PC-3 (cell line): ENCODE data around the gene PAPSS2. TPM values are rescaled to one million over a fixed set of nuclear protein-coding genes. Genes with fewer than 3 reads are reported as not detected.

Experiments
- ATAC-seq: fragments of 200-7000 bp; cut with Tn5 transposase; 2 replicates; pipeline ENCODE4 v1.9.1; 2020; ENCODE audit warnings: mild to moderate bottlenecking, moderate library complexity
- BruUV-seq: library from RNA; stranded (reverse); fragments of 400-500 nt; replicated peaks from 2 replicates; lab custom pipeline; 2021; lab: Mats Ljungman, UMichigan
- CTCF ChIA-PET: fragments of 300-600 bp; sonication (Branson Sonifier 250); formaldehyde crosslinking; loops from one replicate; lab custom pipeline; 2022; ENCODE audit warnings: antibody characterized with exemption; lab: Charles Lee
- POLR2A ChIA-PET: fragments of 300-600 bp; sonication (Branson Sonifier 250); formaldehyde crosslinking; loops from one replicate; lab custom pipeline; 2022; ENCODE audit warnings: antibody characterized with exemption; ENCODE audit not compliant: unreplicated experiment; lab: Charles Lee
- DNase-seq: peaks from one replicate; pipeline ENCODE4 v3.0.0-alpha.2; 2015
- H2AFZ ChIP-seq: fragments of 300-600 bp; sonication (generic); 2 replicates; pipeline ENCODE4 v1.6.0; 2016; ENCODE audit warnings: antibody characterized with exemption, low read length
- H3F3A ChIP-seq: fragments of 300-600 bp; sonication (generic); one replicate; pipeline ENCODE4 v1.6.0; 2017; ENCODE audit warnings: antibody characterized with exemption, low read length, control low read depth, mild to moderate bottlenecking; ENCODE audit not compliant: unreplicated experiment
- H3K27ac ChIP-seq: fragments of 300-600 bp; sonication (generic); 2 replicates; pipeline ENCODE4 v1.5.1; 2016; ENCODE audit warnings: mild to moderate bottlenecking, low read length
- H3K27me3 ChIP-seq: fragments of 300-600 bp; sonication (generic); 2 replicates; pipeline ENCODE4 v1.6.1; 2016; ENCODE audit warnings: low read length, mixed read lengths
- H3K36me3 ChIP-seq: fragments of 300-600 bp; sonication (generic); 2 replicates; pipeline ENCODE4 v1.6.1; 2016; ENCODE audit warnings: low read depth, mixed run types, low read length, mixed read lengths
- H3K4me1 ChIP-seq: fragments of 300-600 bp; sonication (generic); 2 replicates; pipeline ENCODE4 v1.5.1; 2016; ENCODE audit warnings: low read length; ENCODE audit not compliant: insufficient read depth
- H3K4me2 ChIP-seq: fragments of 300-600 bp; sonication (generic); 2 replicates; pipeline ENCODE4 v1.6.0; 2016; ENCODE audit warnings: low read length
- H3K4me3 ChIP-seq: fragments of 300-600 bp; sonication (generic); 2 replicates; pipeline ENCODE4 v1.5.1; 2016; ENCODE audit warnings: mild to moderate bottlenecking, low read length, mixed read lengths
- H3K79me2 ChIP-seq: fragments of 300-600 bp; sonication (generic); 2 replicates; pipeline ENCODE4 v1.6.1; 2017; ENCODE audit warnings: low read length, mixed read lengths
- H3K9ac ChIP-seq: fragments of 300-600 bp; sonication (generic); 2 replicates; pipeline ENCODE4 v1.6.0; 2016; ENCODE audit warnings: mild to moderate bottlenecking, low read length
- H3K9me2 ChIP-seq: fragments of 300-600 bp; sonication (generic); replicated peaks from 2 replicates; pipeline ENCODE4 v1.6.1; 2016; ENCODE audit warnings: mixed run types, low read length, mixed read lengths
- H3K9me3 ChIP-seq: fragments of 300-600 bp; sonication (generic); 2 replicates; pipeline ENCODE4 v1.6.1; 2016; ENCODE audit warnings: low read length, mixed read lengths
- H4K20me1 ChIP-seq: fragments of 300-600 bp; sonication (generic); 2 replicates; pipeline ENCODE4 v1.6.1; 2016; ENCODE audit warnings: low read length, mixed read lengths
- EZH2 ChIP-seq: fragments of 300-600 bp; sonication (generic); IDR thresholded peaks from one replicate; pipeline ENCODE4 v1.6.1; 2017; ENCODE audit warnings: antibody characterized with exemption, mild to moderate bottlenecking, low read length; ENCODE audit not compliant: unreplicated experiment
- EZH2phosphoT487 ChIP-seq: fragments of 300-600 bp; sonication (generic); IDR thresholded peaks from 2 replicates; pipeline ENCODE4 v1.6.1; 2018; ENCODE audit warnings: mild to moderate bottlenecking, antibody characterized with exemption, low read length, borderline replicate concordance
- intact Hi-C: fragments of 100-400 bp; cut with micrococcal nuclease; formaldehyde crosslinking; loops from 2 replicates; pipeline ENCODE4 v1.9.0; 2023
- total RNA-seq: library from RNA; depleted of rRNA; stranded (reverse); fragments of >200 nt; gene quantifications from 2 replicates; pipeline ENCODE4 v1.2.3, GENCODE V29; 2014
- TF ChIP-seq, protein P1 (sequence below): fragments of 300-600 bp; sonication (generic); conservative IDR thresholded peaks from 2 replicates; pipeline ENCODE4 v1.5.1; 2017; ENCODE audit warnings: antibody characterized with exemption, low read depth, mild to moderate bottlenecking, low read length

Gene PAPSS2
- total RNA-seq, 1 experiment from 2014 or later, result 16.4 TPM

DNA sequence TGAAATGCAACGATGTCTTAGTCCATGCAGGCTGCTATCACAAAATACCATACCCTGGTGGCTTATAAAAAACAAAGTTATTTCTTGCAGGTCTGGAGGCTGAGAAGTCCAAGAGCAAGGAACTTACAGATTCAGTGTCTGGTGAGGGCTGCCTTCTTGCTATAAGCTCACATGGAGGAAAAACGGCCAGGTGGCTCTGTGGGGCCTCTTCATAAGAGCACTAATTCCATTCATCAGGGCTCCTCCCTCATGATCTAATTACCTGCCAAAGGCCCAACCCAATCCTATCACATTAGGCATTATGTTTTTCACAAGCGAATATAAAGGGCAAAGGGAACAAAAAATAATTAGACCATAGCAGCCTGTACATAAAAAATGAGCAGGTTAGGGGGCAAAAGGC lies 35.4 kb downstream of the PAPSS2 start:
- Histone ChIP-seq H3K27me3 (no peaks in the 10 kb centered on the region), H2AFZ (no peak overlapping the region), H3K9ac (peak overlapping the region; percentile 11; the same call in 1 of the 2 replicates), H3K4me3 (no peak overlapping the region), H3K36me3 (no peaks in the 10 kb centered on the region), H3K9me2 (no peaks in the 10 kb centered on the region), H3K79me2 (no peaks in the 10 kb centered on the region), H3K4me2 (0 out of 2 replicates have a peak overlapping the region, but pooled peaks have one; percentile 43), H3K9me3 (no peaks in the 10 kb centered on the region), H3K4me1 (peaks cover 53% of the 10 kb centered on the region), H3K27ac (peak overlapping the region; percentile 90), H3F3A (no peaks in the 10 kb centered on the region), H4K20me1 (no peaks in the 10 kb centered on the region)
- ChIA-PET POLR2A (no interaction called here), CTCF (no interaction called here)
- no peak for ATAC-seq
- TF ChIP-seq, protein P1, sequence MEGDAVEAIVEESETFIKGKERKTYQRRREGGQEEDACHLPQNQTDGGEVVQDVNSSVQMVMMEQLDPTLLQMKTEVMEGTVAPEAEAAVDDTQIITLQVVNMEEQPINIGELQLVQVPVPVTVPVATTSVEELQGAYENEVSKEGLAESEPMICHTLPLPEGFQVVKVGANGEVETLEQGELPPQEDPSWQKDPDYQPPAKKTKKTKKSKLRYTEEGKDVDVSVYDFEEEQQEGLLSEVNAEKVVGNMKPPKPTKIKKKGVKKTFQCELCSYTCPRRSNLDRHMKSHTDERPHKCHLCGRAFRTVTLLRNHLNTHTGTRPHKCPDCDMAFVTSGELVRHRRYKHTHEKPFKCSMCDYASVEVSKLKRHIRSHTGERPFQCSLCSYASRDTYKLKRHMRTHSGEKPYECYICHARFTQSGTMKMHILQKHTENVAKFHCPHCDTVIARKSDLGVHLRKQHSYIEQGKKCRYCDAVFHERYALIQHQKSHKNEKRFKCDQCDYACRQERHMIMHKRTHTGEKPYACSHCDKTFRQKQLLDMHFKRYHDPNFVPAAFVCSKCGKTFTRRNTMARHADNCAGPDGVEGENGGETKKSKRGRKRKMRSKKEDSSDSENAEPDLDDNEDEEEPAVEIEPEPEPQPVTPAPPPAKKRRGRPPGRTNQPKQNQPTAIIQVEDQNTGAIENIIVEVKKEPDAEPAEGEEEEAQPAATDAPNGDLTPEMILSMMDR, result no peak
- no peak for TF ChIP-seq EZH2
- TF ChIP-seq EZH2phosphoT487, result no peak
- intact Hi-C loops, result loop anchor here (2.0 kb wide), 1 partner anchor 36 kb away; the partner anchor contains the start of gene PAPSS2
- no TSS peak for BruUV-seq
- no peak for DNase-seq

DNA sequence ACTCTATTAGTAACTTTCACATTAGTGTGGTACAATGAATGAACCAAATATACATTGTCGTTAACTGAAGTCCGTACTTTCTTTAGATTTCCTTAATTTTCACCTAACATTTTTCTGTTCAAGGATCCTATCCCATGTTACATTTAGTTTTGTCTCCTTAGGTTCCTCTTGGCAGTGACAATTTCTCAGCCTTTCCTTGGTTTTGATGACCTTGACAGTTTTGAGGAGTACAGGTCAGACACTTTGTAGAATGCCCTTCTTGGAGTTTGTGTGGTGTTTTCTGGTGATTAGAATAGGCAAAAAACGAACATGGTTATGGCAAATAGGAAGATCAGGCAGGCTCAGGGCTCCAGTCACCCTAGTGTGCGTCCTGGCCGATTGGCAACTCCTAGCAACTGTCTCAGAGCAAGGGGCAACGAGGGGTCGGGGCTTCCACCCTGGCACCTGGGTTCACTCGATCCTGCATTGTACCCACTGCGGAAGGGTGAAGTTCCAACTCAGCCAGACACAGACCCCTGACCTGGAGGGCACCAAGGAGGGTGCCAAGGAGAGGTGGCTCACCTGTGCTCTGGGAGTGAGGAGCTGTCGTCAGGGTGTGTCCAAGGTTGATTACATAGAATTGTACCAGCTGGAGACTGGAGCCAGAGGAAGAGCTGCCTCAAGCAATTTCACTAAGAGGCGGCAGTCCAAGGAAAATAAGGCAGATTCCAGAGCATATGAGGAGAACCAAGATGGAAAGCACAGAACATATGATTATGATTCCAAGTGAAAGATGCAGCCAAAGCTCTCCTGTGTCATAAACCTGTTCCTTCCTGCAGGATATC lies 37.5 kb downstream of the PAPSS2 start:
- no peak overlapping the region for H2AFZ ChIP-seq
- H3K9me2 ChIP-seq, result no peaks in the 10 kb centered on the region
- ChIA-PET CTCF (no interaction called here), POLR2A (no interaction called here)
- BruUV-seq, result no TSS peak
- no peak overlapping the region for H3K9ac ChIP-seq
- H3K4me3 ChIP-seq, result no peak overlapping the region
- no peaks in the 10 kb centered on the region for H3K36me3 ChIP-seq
- intact Hi-C loops, result no loop called here
- ATAC-seq (no peak), DNase-seq (no peak)
- H3K9me3 ChIP-seq, result no peaks in the 10 kb centered on the region
- H3K27ac ChIP-seq, result no peak overlapping the region
- no peak overlapping the region for H3K4me2 ChIP-seq
- no peaks in the 10 kb centered on the region for H3F3A ChIP-seq
- no peaks in the 10 kb centered on the region for H4K20me1 ChIP-seq
- H3K4me1 ChIP-seq, result peaks cover 49% of the 10 kb centered on the region
- no peaks in the 10 kb centered on the region for H3K79me2 ChIP-seq
- TF ChIP-seq EZH2, result no peak
- H3K27me3 ChIP-seq, result no peaks in the 10 kb centered on the region

DNA sequence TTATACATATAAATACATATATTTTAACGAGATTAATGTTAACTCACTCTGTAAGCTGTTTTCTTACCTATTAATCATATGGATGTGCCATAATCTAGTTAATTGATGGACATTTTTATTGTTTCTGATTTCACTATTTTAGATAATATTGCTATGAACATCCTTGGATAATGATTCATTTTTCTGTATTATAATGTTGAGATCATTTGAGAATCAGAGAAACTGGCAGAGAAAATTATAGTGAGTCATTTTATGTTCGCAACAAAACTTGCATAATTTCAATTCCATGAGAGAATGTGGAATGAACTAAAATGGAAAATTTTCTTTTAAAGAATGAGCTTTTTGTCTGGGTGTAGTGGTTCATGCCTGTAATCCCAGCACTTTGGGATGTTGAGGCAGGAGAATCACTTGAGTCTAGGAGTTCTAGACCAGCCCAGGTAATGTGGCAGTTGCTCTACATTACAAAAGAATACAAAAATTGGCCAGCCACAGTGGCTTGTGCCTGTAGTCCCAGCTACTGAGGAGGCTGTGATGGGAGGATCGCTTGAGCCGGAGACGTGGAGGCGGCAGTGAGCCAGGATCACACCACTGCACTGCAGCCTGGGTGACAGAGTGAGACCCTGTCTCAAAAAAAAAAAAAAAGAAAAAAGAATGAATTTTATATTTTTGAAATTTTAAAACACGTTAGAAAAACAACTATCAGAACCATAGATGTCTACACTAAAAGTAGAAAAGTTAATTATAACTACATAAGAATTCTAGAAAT lies 40.5 kb downstream of the PAPSS2 start:
- peaks cover 29% of the 10 kb centered on the region for H3K4me1 ChIP-seq
- H3K9ac ChIP-seq, result peak overlapping the region; percentile 29
- intact Hi-C loops, result no loop called here
- peak overlapping the region; percentile 44; the same call in 1 of the 2 replicates for H3K4me2 ChIP-seq
- no peaks in the 10 kb centered on the region for H3K36me3 ChIP-seq
- H3K27ac ChIP-seq, result peak overlapping the region; percentile 78
- no peaks in the 10 kb centered on the region for H3K9me2 ChIP-seq
- H3K27me3 ChIP-seq, result no peaks in the 10 kb centered on the region
- BruUV-seq, result no TSS peak
- ATAC-seq (peak; percentile 46), DNase-seq (peak; percentile 60)
- no peaks in the 10 kb centered on the region for H3K79me2 ChIP-seq
- H3K9me3 ChIP-seq, result no peaks in the 10 kb centered on the region
- no peaks in the 10 kb centered on the region for H4K20me1 ChIP-seq
- peak overlapping the region; percentile 40; the same call in 1 of the 2 replicates for H2AFZ ChIP-seq
- no peaks in the 10 kb centered on the region for H3F3A ChIP-seq
- no peak overlapping the region for H3K4me3 ChIP-seq
- CTCF ChIA-PET, result no interaction called here
- POLR2A ChIA-PET, result no interaction called here
- TF ChIP-seq, protein P1, result no peak
- TF ChIP-seq EZH2 (no peak), EZH2phosphoT487 (no peak)
